Measurements from ENCODE around the gene LRRC7. TPM values are rescaled to one million over a fixed set of nuclear protein-coding genes. Genes with fewer than 3 reads are reported as not detected.

Gene LRRC7
- total RNA-seq, 2 experiments from 2014 or later: 0.14 to 0.20 TPM

DNA sequence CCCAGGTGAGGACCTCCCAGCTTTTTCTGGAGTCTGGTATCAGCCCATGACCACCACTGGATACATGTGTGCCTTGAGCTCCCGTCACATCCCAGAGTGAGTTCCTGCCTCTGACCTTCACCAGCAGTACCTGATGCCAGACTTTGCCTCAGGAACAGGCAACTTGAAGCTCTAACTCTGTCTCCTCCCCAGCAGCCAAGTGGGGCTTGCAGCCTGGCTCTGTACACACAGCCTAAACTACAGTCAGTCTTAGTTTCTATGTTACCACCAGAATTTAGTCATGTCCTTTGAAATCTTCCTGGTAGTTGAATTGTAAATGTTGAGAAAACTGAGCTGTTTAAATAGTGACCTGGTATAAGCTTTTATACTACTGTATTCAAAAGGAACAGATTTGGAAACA is 431.1 kb downstream of the LRRC7 start:
- no peaks in the 10 kb centered on the region for H3K4me1 Mint-ChIP-seq (ENCODE audit: low read depth)
- H3K27me3 Mint-ChIP-seq: no peaks in the 10 kb centered on the region
- no peak for ATAC-seq (ENCODE audit: poor library complexity)
- H3K9me3 Mint-ChIP-seq: peaks cover 8% of the 10 kb centered on the region
- no peaks in the 10 kb centered on the region for H3K36me3 Mint-ChIP-seq (ENCODE audit: low read depth)
- H3K4me3 Mint-ChIP-seq: no peak overlapping the region
- Histone ChIP-seq H3K27me3 (ENCODE audit: control insufficient read depth in 1 of 2, insufficient read depth in 2 of 2, low read length in 2 of 2) (no peaks in the 10 kb centered on the region), H3K9me3 (ENCODE audit: control insufficient read depth in 1 of 2, insufficient read depth in 1 of 2, low read length in 2 of 2) (no peaks in the 10 kb centered on the region), H3K27ac (ENCODE audit: low read depth in 1 of 2, low read length in 2 of 2) (no peak overlapping the region), H3K36me3 (ENCODE audit: insufficient read depth, low read length) (no peaks in the 10 kb centered on the region), H3K4me3 (ENCODE audit: low read length) (no peak overlapping the region), H3K4me1 (ENCODE audit: insufficient read depth, low read length) (no peaks in the 10 kb centered on the region)
- TF ChIP-seq, protein P1, sequence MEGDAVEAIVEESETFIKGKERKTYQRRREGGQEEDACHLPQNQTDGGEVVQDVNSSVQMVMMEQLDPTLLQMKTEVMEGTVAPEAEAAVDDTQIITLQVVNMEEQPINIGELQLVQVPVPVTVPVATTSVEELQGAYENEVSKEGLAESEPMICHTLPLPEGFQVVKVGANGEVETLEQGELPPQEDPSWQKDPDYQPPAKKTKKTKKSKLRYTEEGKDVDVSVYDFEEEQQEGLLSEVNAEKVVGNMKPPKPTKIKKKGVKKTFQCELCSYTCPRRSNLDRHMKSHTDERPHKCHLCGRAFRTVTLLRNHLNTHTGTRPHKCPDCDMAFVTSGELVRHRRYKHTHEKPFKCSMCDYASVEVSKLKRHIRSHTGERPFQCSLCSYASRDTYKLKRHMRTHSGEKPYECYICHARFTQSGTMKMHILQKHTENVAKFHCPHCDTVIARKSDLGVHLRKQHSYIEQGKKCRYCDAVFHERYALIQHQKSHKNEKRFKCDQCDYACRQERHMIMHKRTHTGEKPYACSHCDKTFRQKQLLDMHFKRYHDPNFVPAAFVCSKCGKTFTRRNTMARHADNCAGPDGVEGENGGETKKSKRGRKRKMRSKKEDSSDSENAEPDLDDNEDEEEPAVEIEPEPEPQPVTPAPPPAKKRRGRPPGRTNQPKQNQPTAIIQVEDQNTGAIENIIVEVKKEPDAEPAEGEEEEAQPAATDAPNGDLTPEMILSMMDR (IDR thresholded peaks at IDR 0.05): no peak
- POLR2A ChIA-PET: no interaction called here
- no peak for DNase-seq
- no peak overlapping the region for H3K27ac Mint-ChIP-seq
- intact Hi-C loops (cut with DNase I, micrococcal nuclease): no loop called here
- CTCF ChIA-PET: no interaction called here

DNA sequence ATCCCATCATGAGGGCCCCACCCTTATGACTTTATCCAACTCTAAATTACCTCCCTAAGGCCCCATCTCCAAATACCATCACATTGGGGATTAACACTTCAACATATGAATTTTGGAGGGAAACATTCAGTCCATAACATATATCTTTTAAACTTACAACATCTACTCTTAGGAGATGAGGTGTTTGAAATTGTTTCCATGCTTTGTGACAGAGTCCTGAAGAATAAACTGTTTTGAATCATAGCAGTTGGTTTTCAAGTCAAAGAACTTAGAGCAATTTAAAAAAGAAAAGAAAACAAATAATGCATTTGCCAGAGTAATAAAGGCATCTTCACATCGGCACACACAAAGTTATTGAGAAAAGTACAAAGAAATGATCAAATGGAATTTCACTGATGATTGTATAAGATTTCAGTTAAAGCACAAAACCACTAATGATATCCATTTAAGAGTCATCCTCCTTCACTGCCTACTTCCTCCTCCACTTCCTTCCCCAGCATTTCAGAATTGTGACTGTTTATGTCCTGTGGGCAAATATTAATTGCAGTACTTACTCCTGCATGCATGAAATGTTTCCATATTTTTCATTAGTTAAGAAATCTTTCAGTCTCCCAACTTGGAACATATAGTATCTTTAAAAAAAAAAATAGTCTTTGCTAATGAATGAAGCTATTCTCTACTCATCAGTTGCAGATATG is 435.6 kb downstream of the LRRC7 start:
- POLR2A ChIA-PET: no interaction called here

DNA sequence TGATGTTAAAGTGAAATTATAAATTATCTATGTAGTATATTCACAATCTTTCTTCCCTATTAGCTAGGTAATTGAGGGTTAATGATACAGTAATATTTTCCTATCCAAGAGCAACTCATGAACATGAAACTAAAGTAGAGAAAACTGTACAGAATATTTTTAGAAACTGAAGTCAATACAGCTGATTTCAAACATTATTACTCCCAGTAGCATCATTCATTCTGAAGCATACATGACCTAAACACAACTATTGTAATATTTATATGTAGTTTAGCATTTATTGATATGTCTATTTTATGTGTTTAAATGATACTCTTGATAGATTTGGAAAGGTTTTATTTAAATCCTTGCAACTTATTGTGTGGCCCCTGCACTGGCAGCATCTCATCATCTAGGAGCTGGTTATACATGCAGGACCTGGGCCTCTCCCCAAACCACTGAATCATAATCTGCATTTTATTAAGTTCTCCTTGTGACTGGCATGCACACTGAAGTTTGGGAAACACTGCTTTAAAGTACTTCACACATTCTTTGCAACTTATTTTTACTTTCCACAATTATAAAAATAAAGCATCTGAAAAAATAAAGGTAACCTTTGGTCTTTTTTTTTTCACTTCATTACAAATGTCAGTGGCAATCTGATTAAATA is 437.8 kb downstream of the LRRC7 start:
- intact Hi-C loops (cut with DNase I, micrococcal nuclease): no loop called here
- ChIA-PET CTCF (no interaction called here), POLR2A (no interaction called here)
- no peaks in the 10 kb centered on the region for H3K36me3 ChIP-seq (ENCODE audit: insufficient read depth, low read length)
- H3K27me3 ChIP-seq (ENCODE audit: control insufficient read depth in 1 of 2, insufficient read depth in 2 of 2, low read length in 2 of 2): no peaks in the 10 kb centered on the region
- ATAC-seq (ENCODE audit: poor library complexity) (no peak), DNase-seq (no peak)
- no peaks in the 10 kb centered on the region for H3K36me3 Mint-ChIP-seq (ENCODE audit: low read depth)
- H3K4me1 ChIP-seq (ENCODE audit: insufficient read depth, low read length): no peaks in the 10 kb centered on the region
- no peaks in the 10 kb centered on the region for H3K4me1 Mint-ChIP-seq (ENCODE audit: low read depth)
- H3K27me3 Mint-ChIP-seq: no peaks in the 10 kb centered on the region
- TF ChIP-seq, protein P1 (IDR thresholded peaks at IDR 0.05): no peak
- no peak overlapping the region for H3K4me3 Mint-ChIP-seq
- no peaks in the 10 kb centered on the region for H3K9me3 ChIP-seq (ENCODE audit: control insufficient read depth in 1 of 2, insufficient read depth in 1 of 2, low read length in 2 of 2)
- H3K9me3 Mint-ChIP-seq: peaks cover 4% of the 10 kb centered on the region
- H3K4me3 ChIP-seq (ENCODE audit: low read length): no peak overlapping the region
- no peak overlapping the region for H3K27ac ChIP-seq (ENCODE audit: low read depth in 1 of 2, low read length in 2 of 2)
- H3K27ac Mint-ChIP-seq: no peak overlapping the region

More for the DNA sequence above, 435.6 kb downstream of the LRRC7 start:
- Histone ChIP-seq H3K27ac (ENCODE audit: low read depth in 1 of 2, low read length in 2 of 2) (no peak overlapping the region), H3K4me3 (ENCODE audit: low read length) (no peak overlapping the region), H3K9me3 (ENCODE audit: control insufficient read depth in 1 of 2, insufficient read depth in 1 of 2, low read length in 2 of 2) (no peaks in the 10 kb centered on the region), H3K4me1 (ENCODE audit: insufficient read depth, low read length) (no peaks in the 10 kb centered on the region), H3K36me3 (ENCODE audit: insufficient read depth, low read length) (no peaks in the 10 kb centered on the region), H3K27me3 (ENCODE audit: control insufficient read depth in 1 of 2, insufficient read depth in 2 of 2, low read length in 2 of 2) (no peaks in the 10 kb centered on the region)
- H3K4me3 Mint-ChIP-seq: no peak overlapping the region
- TF ChIP-seq, protein P1 (IDR thresholded peaks at IDR 0.05): no peak
- intact Hi-C loops (cut with DNase I, micrococcal nuclease): no loop called here
- H3K36me3 Mint-ChIP-seq (ENCODE audit: low read depth): no peaks in the 10 kb centered on the region
- peaks cover 6% of the 10 kb centered on the region for H3K9me3 Mint-ChIP-seq
- no peaks in the 10 kb centered on the region for H3K4me1 Mint-ChIP-seq (ENCODE audit: low read depth)
- no peak for ATAC-seq (ENCODE audit: poor library complexity)
- no peaks in the 10 kb centered on the region for H3K27me3 Mint-ChIP-seq
- CTCF ChIA-PET: no interaction called here
- no peak for DNase-seq
- H3K27ac Mint-ChIP-seq: no peak overlapping the region

Measured in CD4-positive, alpha-beta T cell (primary cell).